H1 (cell line): ENCODE data around the gene PRDX5. TPM values are rescaled to one million over a fixed set of nuclear protein-coding genes. Genes with fewer than 3 reads are reported as not detected.

Experiments
- CTCF ChIA-PET: fragments of 300-600 bp; sonication (Branson Sonifier 250); formaldehyde crosslinking; loops from one replicate; lab custom pipeline; 2021; ENCODE audit not compliant: partially characterized antibody; lab: Charles Lee
- POLR2A ChIA-PET: fragments of 300-600 bp; sonication (Branson Sonifier 250); formaldehyde crosslinking; loops from one replicate; lab custom pipeline; 2021; ENCODE audit warnings: inconsistent platforms; ENCODE audit not compliant: partially characterized antibody; lab: Charles Lee
- DNase-seq, 2 experiments: peaks; one replicate each; pipeline versions ENCODE4 v3.0.0 to v3.0.0-alpha.2; 2010 to 2022; ENCODE audit warnings: low spot score in 2 of 2, low read depth in 1 of 2, mixed read lengths in 1 of 2
- FAIRE-seq: peaks from 2 replicates; lab custom pipeline; 2011; peaks lifted over from hg19 to GRCh38; lab: Jason Lieb, UNC
- H2AFZ ChIP-seq: 2 replicates; pipeline ENCODE4 v1.8.1; 2012; ENCODE audit warnings: low read length, inconsistent platforms
- H2AK5ac ChIP-seq: 2 replicates; pipeline ENCODE4 v1.6.1; 2013; ENCODE audit warnings: low read depth, low read length
- H2BK120ac ChIP-seq: replicated peaks from 2 replicates; pipeline ENCODE3; 2013; ENCODE audit warnings: low read depth, low read length, inconsistent platforms
- H2BK12ac ChIP-seq: 2 replicates; pipeline ENCODE4 v1.6.1; 2013; ENCODE audit warnings: low read depth, low read length
- H2BK15ac ChIP-seq: 2 replicates; pipeline ENCODE4 v1.6.1; 2013; ENCODE audit warnings: low read length
- H2BK20ac ChIP-seq: 2 replicates; pipeline ENCODE4 v1.6.1; 2013; ENCODE audit warnings: low read length
- H2BK5ac ChIP-seq: 2 replicates; pipeline ENCODE4 v1.6.1; 2013; ENCODE audit warnings: low read depth, low read length
- H3K14ac ChIP-seq: 2 replicates; pipeline ENCODE4 v1.6.1; 2013; ENCODE audit warnings: inconsistent platforms; ENCODE audit not compliant: insufficient read length
- H3K18ac ChIP-seq: 2 replicates; pipeline ENCODE4 v1.6.1; 2013; ENCODE audit warnings: low read length; ENCODE audit errors: extremely low read depth
- H3K23ac ChIP-seq: 2 replicates; pipeline ENCODE4 v1.6.1; 2013; ENCODE audit warnings: inconsistent platforms; ENCODE audit not compliant: insufficient read length
- H3K23me2 ChIP-seq: 2 replicates; pipeline ENCODE4 v1.6.1; 2013; ENCODE audit warnings: low read depth, low read length
- H3K27ac ChIP-seq: 2 replicates; pipeline ENCODE4 v1.6.1; 2011; ENCODE audit warnings: low read depth, low read length, inconsistent platforms
- H3K27me3 ChIP-seq, 4 experiments: replicated peaks in 1 of 4; 1 replicate in 1 of 4; 2 replicates in 3 of 4; pipeline versions ENCODE4 v1.6.1 to v1.8.1; 2011 to 2013; ENCODE audit warnings: low read length in 3 of 4, mild to moderate bottlenecking in 3 of 4, inconsistent platforms in 2 of 4, mixed read lengths in 2 of 4, moderate library complexity in 1 of 4; ENCODE audit not compliant: control insufficient read depth in 3 of 4, insufficient read depth in 3 of 4; ENCODE audit errors: extremely low read depth in 1 of 4
- H3K36me3 ChIP-seq, 4 experiments: 2 replicates each; pipeline versions ENCODE4 v1.6.1 to v1.8.1; 2011 to 2013; ENCODE audit warnings: mild to moderate bottlenecking in 4 of 4, low read length in 3 of 4, moderate library complexity in 2 of 4, control low read depth in 1 of 4, inconsistent platforms in 1 of 4; ENCODE audit not compliant: insufficient read depth in 4 of 4, control insufficient read depth in 2 of 4
- H3K4ac ChIP-seq: replicated peaks from 2 replicates; pipeline ENCODE3; 2013; ENCODE audit warnings: low read length, low read depth, mixed read lengths, inconsistent platforms; ENCODE audit not compliant: insufficient read length
- H3K4me1 ChIP-seq, 4 experiments: replicated peaks in 1 of 4; 1 replicate in 1 of 4; 2 replicates in 3 of 4; pipeline versions ENCODE4 v1.6.1 to v1.8.1; 2011 to 2013; ENCODE audit warnings: low read length in 3 of 4, inconsistent platforms in 2 of 4, mixed read lengths in 1 of 4; ENCODE audit not compliant: insufficient read depth in 4 of 4, control insufficient read depth in 3 of 4
- H3K4me2 ChIP-seq, 2 experiments: 2 replicates each; pipeline versions ENCODE4 v1.6.1 to v1.8.1; 2011 to 2013; ENCODE audit warnings: low read depth in 2 of 2, low read length in 2 of 2, control low read depth in 1 of 2, inconsistent platforms in 1 of 2, mild to moderate bottlenecking in 1 of 2; ENCODE audit not compliant: insufficient read depth in 1 of 2
- H3K4me3 ChIP-seq, 4 experiments: fragments of 200-600, 300-600 bp in 1 of 4; sonication (generic), shearing (Covaris generic), sonication (Bioruptor Twin) in 1 of 4; 2 replicates each; pipeline versions ENCODE4 v1.5.1 to v1.8.1; 2011 to 2016; ENCODE audit warnings: low read length in 4 of 4, low read depth in 3 of 4, control low read depth in 2 of 4, inconsistent platforms in 2 of 4, mild to moderate bottlenecking in 2 of 4, mixed read lengths in 1 of 4, moderate library complexity in 1 of 4; ENCODE audit not compliant: insufficient read depth in 2 of 4; ENCODE audit errors: extremely low read depth in 1 of 4
- H3K56ac ChIP-seq: replicated peaks from 2 replicates; pipeline ENCODE3; 2013; ENCODE audit warnings: low read depth, mild to moderate bottlenecking, mixed read lengths, low read length, inconsistent platforms; ENCODE audit not compliant: insufficient read length
- H3K79me1 ChIP-seq: 2 replicates; pipeline ENCODE4 v1.6.1; 2013; ENCODE audit warnings: low read depth, low read length, control low read depth
- H3K79me2 ChIP-seq, 2 experiments: 2 replicates each; pipeline versions ENCODE4 v1.6.1 to v1.8.1; 2012 to 2013; ENCODE audit warnings: low read length in 2 of 2, mild to moderate bottlenecking in 2 of 2, inconsistent platforms in 1 of 2; ENCODE audit not compliant: insufficient read depth in 2 of 2, control insufficient read depth in 1 of 2
- H3K9ac ChIP-seq, 4 experiments: replicated peaks in 1 of 4; 1 replicate in 1 of 4; 2 replicates in 3 of 4; pipeline versions ENCODE4 v1.6.1 to v1.8.1; 2011 to 2013; ENCODE audit warnings: low read depth in 3 of 4, low read length in 3 of 4, control low read depth in 2 of 4, mild to moderate bottlenecking in 2 of 4, moderate library complexity in 2 of 4, inconsistent platforms in 1 of 4; ENCODE audit errors: extremely low read depth in 1 of 4
- H3K9me3 ChIP-seq, 2 experiments: 2 replicates each; pipeline versions ENCODE4 v1.6.1 to v1.8.1; 2012 to 2013; ENCODE audit warnings: mild to moderate bottlenecking in 2 of 2, moderate library complexity in 2 of 2, control low read depth in 1 of 2, inconsistent platforms in 1 of 2, low read depth in 1 of 2, low read length in 1 of 2, mixed read lengths in 1 of 2; ENCODE audit not compliant: insufficient read depth in 2 of 2
- H4K20me1 ChIP-seq, 2 experiments: replicated peaks in 1 of 2; 2 replicates each; pipeline versions ENCODE3 to v1.8.1; 2011 to 2013; ENCODE audit warnings: inconsistent platforms in 2 of 2, low read length in 2 of 2, mild to moderate bottlenecking in 1 of 2; ENCODE audit not compliant: insufficient read depth in 2 of 2, control insufficient read depth in 1 of 2
- H4K5ac ChIP-seq: 2 replicates; pipeline ENCODE4 v1.6.1; 2013; ENCODE audit warnings: low read length, low read depth, mixed read lengths, inconsistent platforms; ENCODE audit not compliant: insufficient read length
- H4K8ac ChIP-seq: 2 replicates; pipeline ENCODE4 v1.8.0; 2013; ENCODE audit warnings: mild to moderate bottlenecking, moderate library complexity, low read length, inconsistent platforms; ENCODE audit not compliant: insufficient read depth; ENCODE audit errors: extremely low read depth
- H4K91ac ChIP-seq: replicated peaks from 2 replicates; pipeline ENCODE3; 2013; ENCODE audit warnings: low read length, mixed read lengths, inconsistent platforms; ENCODE audit not compliant: insufficient read length
- CEBPB ChIP-seq: IDR thresholded peaks from 2 replicates; pipeline ENCODE4 v1.6.1; 2012; ENCODE audit warnings: low read depth, low read length
- CHD1 ChIP-seq: IDR thresholded peaks from 2 replicates; pipeline ENCODE4 v1.6.1; 2012; ENCODE audit warnings: low read depth, low read length, improper control_type of control experiment
- KDM4A ChIP-seq: IDR thresholded peaks from one replicate; pipeline ENCODE4 v1.7.1; 2012; ENCODE audit warnings: low read depth, mild to moderate bottlenecking, moderate library complexity, low read length, inconsistent platforms; ENCODE audit not compliant: severe bottlenecking
- TAF7 ChIP-seq: optimal IDR thresholded peaks from 2 replicates; pipeline ENCODE3; 2011; ENCODE audit warnings: low read depth, mild to moderate bottlenecking, inconsistent platforms, low read length, moderate library complexity, borderline replicate concordance
- WGBS, 2 experiments: shearing (Covaris generic) in 1 of 2; methylation state at CpG; one replicate each; pipeline versions ENCODE4 v1.1.6 to v1.1.7; 2013 to 2015; ENCODE audit warnings: low lambda C conversion rate in 2 of 2, mixed read lengths in 2 of 2, inconsistent platforms in 1 of 2, low coverage in 1 of 2, missing lambda C conversion rate in 1 of 2; ENCODE audit not compliant: insufficient replicate concordance in 2 of 2, insufficient coverage in 1 of 2, insufficient read length in 1 of 2; ENCODE audit errors: extremely low coverage in 1 of 2, missing lambda C conversion rate in 1 of 2; 5-methylcytosine and 5-hydroxymethylcytosine counted together
- polyA plus RNA-seq, 7 experiments: library from polyadenylated mRNA; depleted of rRNA in 3 of 7; stranded (reverse) in 5 of 7; unstranded in 2 of 7; fragments of >200 nt in 5 of 7; fragments of 200-250 nt in 2 of 7; gene quantifications; 1 replicate in 5 of 7; 2 replicates in 1 of 7; 4 replicates in 1 of 7; pipeline versions ENCODE4 v1.2.1 to v1.2.3, GENCODE V29; 2011 to 2013; ENCODE audit warnings: missing spikeins in 2 of 7, mixed read lengths in 2 of 7
- total RNA-seq: library from RNA; stranded (reverse); fragmentation: NEBNext Ultra II Directional; extraction: Animal tissue kit (Norgen Biotek cat#: 25700); gene quantifications from 2 replicates; pipeline ENCODE4 v1.2.1, GENCODE V29; 2021
- TF ChIP-seq, protein P1 (sequence below), 3 experiments: IDR thresholded peaks; 1 replicate in 2 of 3; 2 replicates in 1 of 3; pipeline versions ENCODE4 v1.5.1 to v1.6.1; 2011; ENCODE audit warnings: low read length in 3 of 3, mild to moderate bottlenecking in 3 of 3, inconsistent platforms in 2 of 3, low read depth in 1 of 3, moderate library complexity in 1 of 3; ENCODE audit not compliant: insufficient read depth in 1 of 3; ENCODE audit errors: control extremely low read depth in 1 of 3

PRDX5 gene
- total and polyA plus RNA-seq, 2 of the 8 experiments (the other 6 are each of a cell fraction or from before 2014, with no cell fraction given), result 201 to 582 TPM

DNA sequence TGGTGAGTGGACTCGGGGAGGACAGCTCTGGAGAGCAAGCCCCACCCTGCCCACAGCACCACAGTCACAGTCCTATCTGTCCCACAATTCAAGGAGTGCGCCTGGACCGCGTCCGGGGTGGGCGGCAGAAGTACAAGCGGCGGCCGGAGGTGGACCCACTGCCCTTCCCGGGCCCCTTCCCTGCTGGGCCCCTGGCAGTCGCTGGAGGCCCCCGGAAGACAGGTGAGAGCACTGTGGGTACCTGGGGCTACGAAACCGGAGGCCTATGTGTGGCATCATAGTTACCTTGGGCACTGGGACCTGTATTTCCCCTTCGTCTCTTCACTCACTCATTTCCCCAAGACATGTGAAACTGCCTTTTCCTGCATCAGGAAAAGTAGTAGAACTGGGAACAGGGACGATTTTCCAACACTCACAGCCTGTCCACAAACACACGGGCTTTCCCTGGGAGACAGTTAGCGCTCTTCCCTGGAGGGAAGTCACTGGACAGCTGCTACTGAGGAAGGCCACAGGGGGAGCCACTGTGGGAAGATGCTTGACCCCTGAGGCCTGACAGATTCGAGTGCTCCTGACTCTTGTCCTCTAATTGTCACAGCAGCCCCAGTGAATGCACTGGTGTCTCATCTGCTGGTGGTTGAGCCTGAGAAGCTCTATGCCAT is 3.6 kb upstream of the PRDX5 start:
- H3K18ac ChIP-seq, result no peak overlapping the region
- H2BK12ac ChIP-seq, result no peak overlapping the region
- no peak overlapping the region for H3K9ac ChIP-seq
- H2AK5ac ChIP-seq, result no peak overlapping the region
- no peak for DNase-seq
- H4K8ac ChIP-seq, result no peak overlapping the region; the same call in 1 of the 2 replicates
- H3K4me3 ChIP-seq, result no peak overlapping the region
- H3K4me2 ChIP-seq, result no peak overlapping the region
- H2BK120ac ChIP-seq, result no peak overlapping the region
- H2BK5ac ChIP-seq, result no peak overlapping the region
- H3K4ac ChIP-seq, result no peak overlapping the region
- H4K20me1 ChIP-seq, result peaks cover 0 to 3% of the 10 kb centered on the region in 2 experiments
- TF ChIP-seq, protein P1, sequence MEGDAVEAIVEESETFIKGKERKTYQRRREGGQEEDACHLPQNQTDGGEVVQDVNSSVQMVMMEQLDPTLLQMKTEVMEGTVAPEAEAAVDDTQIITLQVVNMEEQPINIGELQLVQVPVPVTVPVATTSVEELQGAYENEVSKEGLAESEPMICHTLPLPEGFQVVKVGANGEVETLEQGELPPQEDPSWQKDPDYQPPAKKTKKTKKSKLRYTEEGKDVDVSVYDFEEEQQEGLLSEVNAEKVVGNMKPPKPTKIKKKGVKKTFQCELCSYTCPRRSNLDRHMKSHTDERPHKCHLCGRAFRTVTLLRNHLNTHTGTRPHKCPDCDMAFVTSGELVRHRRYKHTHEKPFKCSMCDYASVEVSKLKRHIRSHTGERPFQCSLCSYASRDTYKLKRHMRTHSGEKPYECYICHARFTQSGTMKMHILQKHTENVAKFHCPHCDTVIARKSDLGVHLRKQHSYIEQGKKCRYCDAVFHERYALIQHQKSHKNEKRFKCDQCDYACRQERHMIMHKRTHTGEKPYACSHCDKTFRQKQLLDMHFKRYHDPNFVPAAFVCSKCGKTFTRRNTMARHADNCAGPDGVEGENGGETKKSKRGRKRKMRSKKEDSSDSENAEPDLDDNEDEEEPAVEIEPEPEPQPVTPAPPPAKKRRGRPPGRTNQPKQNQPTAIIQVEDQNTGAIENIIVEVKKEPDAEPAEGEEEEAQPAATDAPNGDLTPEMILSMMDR (IDR thresholded peaks at IDR 0.05; ENCODE audit: control extremely low read depth in 1 of 3, insufficient read depth in 1 of 3, low read depth in 1 of 3, low read length in 3 of 3), result peak in 2 of 3 experiments; percentile 23 to 59; a peak in 2 of 4 replicates
- TF ChIP-seq TAF7, result no peak
- TF ChIP-seq KDM4A, result no peak
- no peak for TF ChIP-seq CHD1
- no peak for TF ChIP-seq CEBPB
- no peak overlapping the region for H3K23ac ChIP-seq
- peaks cover 0 to 5% (median 3%) of the 10 kb centered on the region in 4 experiments; a peak in 5 of 7 replicates for H3K4me1 ChIP-seq
- H3K23me2 ChIP-seq, result peaks cover 5% of the 10 kb centered on the region; the same call in 1 of the 2 replicates
- H4K91ac ChIP-seq, result no peak overlapping the region
- no peak for FAIRE-seq
- H3K79me2 ChIP-seq, result peaks cover 0 to 17% of the 10 kb centered on the region in 2 experiments; a peak in 2 of 4 replicates
- H3K56ac ChIP-seq, result no peak overlapping the region
- no peak overlapping the region for H2BK15ac ChIP-seq
- CTCF ChIA-PET, result interaction anchor here (0.5 to 20.8 kb wide), 9 partner anchors 10 to 1132 kb away, joined by 3 to 614 read pairs (median 3); partner anchors contain the start of genes CATSPERZ and CCDC88B
- no peak overlapping the region for H3K27ac ChIP-seq
- POLR2A ChIA-PET, result interaction anchor here (0.7 to 6.6 kb wide), 7 partner anchors 9 to 67 kb away, joined by 3 to 61 read pairs (median 3); partner anchors contain the start of gene ESRRA
- no peaks in the 10 kb centered on the region for H3K27me3 ChIP-seq
- no peak overlapping the region for H3K14ac ChIP-seq
- H3K36me3 ChIP-seq, result peaks cover 0 to 16% (median 10%) of the 10 kb centered on the region in 4 experiments; a peak in 7 of 8 replicates
- H3K9me3 ChIP-seq, result no peaks in the 10 kb centered on the region
- 88% methylated on average over 18 of the region's 19 CpGs; no CpG with 5 or more reads in 1 of the 2 experiments for WGBS, 2 experiments
- no peak overlapping the region for H2BK20ac ChIP-seq
- no peak overlapping the region for H2AFZ ChIP-seq
- H4K5ac ChIP-seq, result no peak overlapping the region
- peaks cover 6% of the 10 kb centered on the region; the same call in 1 of the 2 replicates for H3K79me1 ChIP-seq
